Measurements from ENCODE around the gene CGGBP1. TPM values are rescaled to one million over a fixed set of nuclear protein-coding genes. Genes with fewer than 3 reads are reported as not detected.

CGGBP1 gene
- total and polyA plus RNA-seq, 2 donors: 64.8 to 121 TPM

GRCh38 chr3:88044411-88044810 lies 14.4 kb downstream of the CGGBP1 start:
- Histone ChIP-seq H3K27ac (ENCODE audit: low read depth in 1 of 2, low read length in 1 of 2) (no peak overlapping the region), H3K9me3 (ENCODE audit: control insufficient read depth in 2 of 2, insufficient read depth in 1 of 2, low read length in 1 of 2) (peaks cover 0 to 4% of the 10 kb centered on the region in 2 donors), H3K36me3 (ENCODE audit: control insufficient read depth in 2 of 2, insufficient read depth in 2 of 2, low read length in 1 of 2) (no peaks in the 10 kb centered on the region), H3K4me1 (ENCODE audit: control insufficient read depth in 2 of 2, insufficient read depth in 2 of 2, low read length in 2 of 2) (no peaks in the 10 kb centered on the region), H3K27me3 (ENCODE audit: control insufficient read depth in 2 of 2, insufficient read depth in 1 of 2, low read length in 1 of 2) (no peaks in the 10 kb centered on the region), H3K4me3 (ENCODE audit: low read length in 2 of 2) (no peak overlapping the region)
- WGBS: 16% methylated on average over 1 of the region's 1 CpG
- no peak for DNase-seq (ENCODE audit: low read depth in 6 of 9, low spot score in 9 of 9)

GRCh38 chr3:88041005-88041404 lies 17.8 kb downstream of the CGGBP1 start:
- Histone ChIP-seq H3K4me1 (ENCODE audit: control insufficient read depth in 2 of 2, insufficient read depth in 2 of 2, low read length in 2 of 2) (no peaks in the 10 kb centered on the region), H3K36me3 (ENCODE audit: control insufficient read depth in 2 of 2, insufficient read depth in 2 of 2, low read length in 1 of 2) (no peaks in the 10 kb centered on the region), H3K4me3 (ENCODE audit: low read length in 2 of 2) (no peak overlapping the region), H3K27me3 (ENCODE audit: control insufficient read depth in 2 of 2, insufficient read depth in 1 of 2, low read length in 1 of 2) (no peaks in the 10 kb centered on the region), H3K9me3 (ENCODE audit: control insufficient read depth in 2 of 2, insufficient read depth in 1 of 2, low read length in 1 of 2) (peaks cover 0 to 4% of the 10 kb centered on the region in 2 donors), H3K27ac (ENCODE audit: low read depth in 1 of 2, low read length in 1 of 2) (no peak overlapping the region)
- DNase-seq (ENCODE audit: low read depth in 6 of 9, low spot score in 9 of 9): no peak
- WGBS: 99% methylated on average over 3 of the region's 3 CpGs

GRCh38 chr3:88040529-88040928 lies 18.3 kb downstream of the CGGBP1 start:
- Histone ChIP-seq H3K27me3 (ENCODE audit: control insufficient read depth in 2 of 2, insufficient read depth in 1 of 2, low read length in 1 of 2) (no peaks in the 10 kb centered on the region), H3K27ac (ENCODE audit: low read depth in 1 of 2, low read length in 1 of 2) (no peak overlapping the region), H3K4me3 (ENCODE audit: low read length in 2 of 2) (no peak overlapping the region), H3K36me3 (ENCODE audit: control insufficient read depth in 2 of 2, insufficient read depth in 2 of 2, low read length in 1 of 2) (no peaks in the 10 kb centered on the region), H3K4me1 (ENCODE audit: control insufficient read depth in 2 of 2, insufficient read depth in 2 of 2, low read length in 2 of 2) (no peaks in the 10 kb centered on the region), H3K9me3 (ENCODE audit: control insufficient read depth in 2 of 2, insufficient read depth in 1 of 2, low read length in 1 of 2) (peaks cover 0 to 4% of the 10 kb centered on the region in 2 donors)
- DNase-seq (ENCODE audit: low read depth in 6 of 9, low spot score in 9 of 9): no peak
- WGBS: 97% methylated on average over 4 of the region's 4 CpGs

GRCh38 chr3:88038566-88038965 lies 20.2 kb downstream of the CGGBP1 start:
- no peaks in the 10 kb centered on the region for H3K4me1 ChIP-seq (ENCODE audit: control insufficient read depth in 2 of 2, insufficient read depth in 2 of 2, low read length in 2 of 2)
- no peak for DNase-seq (ENCODE audit: low read depth in 6 of 9, low spot score in 9 of 9)
- 52% methylated on average over 2 of the region's 2 CpGs for WGBS
- peaks cover 0 to 4% of the 10 kb centered on the region in 2 donors for H3K9me3 ChIP-seq (ENCODE audit: control insufficient read depth in 2 of 2, insufficient read depth in 1 of 2, low read length in 1 of 2)
- H3K36me3 ChIP-seq (ENCODE audit: control insufficient read depth in 2 of 2, insufficient read depth in 2 of 2, low read length in 1 of 2): no peaks in the 10 kb centered on the region
- H3K27me3 ChIP-seq (ENCODE audit: control insufficient read depth in 2 of 2, insufficient read depth in 1 of 2, low read length in 1 of 2): no peaks in the 10 kb centered on the region
- no peak overlapping the region for H3K4me3 ChIP-seq (ENCODE audit: low read length in 2 of 2)
- H3K27ac ChIP-seq (ENCODE audit: low read depth in 1 of 2, low read length in 1 of 2): no peak overlapping the region

- Histone ChIP-seq H3K9me3 (ENCODE audit: control insufficient read depth in 2 of 2, insufficient read depth in 1 of 2, low read length in 1 of 2) (peaks cover 0 to 4% of the 10 kb centered on the region in 2 donors), H3K27ac (ENCODE audit: low read depth in 1 of 2, low read length in 1 of 2) (no peak overlapping the region), H3K36me3 (ENCODE audit: control insufficient read depth in 2 of 2, insufficient read depth in 2 of 2, low read length in 1 of 2) (no peaks in the 10 kb centered on the region), H3K27me3 (ENCODE audit: control insufficient read depth in 2 of 2, insufficient read depth in 1 of 2, low read length in 1 of 2) (no peaks in the 10 kb centered on the region), H3K4me3 (ENCODE audit: low read length in 2 of 2) (no peak overlapping the region), H3K4me1 (ENCODE audit: control insufficient read depth in 2 of 2, insufficient read depth in 2 of 2, low read length in 2 of 2) (peaks cover 0 to 8% of the 10 kb centered on the region in 2 donors)
- WGBS: 99% methylated on average over 5 of the region's 5 CpGs
- DNase-seq (ENCODE audit: low read depth in 6 of 9, low spot score in 9 of 9): no peak
These were observed 22.6 kb downstream of the CGGBP1 start for GRCh38 chr3:88036221-88036620.

- 81% methylated on average over 8 of the region's 8 CpGs for WGBS
- Histone ChIP-seq H3K27ac (ENCODE audit: low read depth in 1 of 2, low read length in 1 of 2) (no peak overlapping the region), H3K4me1 (ENCODE audit: control insufficient read depth in 2 of 2, insufficient read depth in 2 of 2, low read length in 2 of 2) (peaks cover 0 to 8% of the 10 kb centered on the region in 2 donors), H3K27me3 (ENCODE audit: control insufficient read depth in 2 of 2, insufficient read depth in 1 of 2, low read length in 1 of 2) (no peaks in the 10 kb centered on the region), H3K36me3 (ENCODE audit: control insufficient read depth in 2 of 2, insufficient read depth in 2 of 2, low read length in 1 of 2) (no peaks in the 10 kb centered on the region), H3K4me3 (ENCODE audit: low read length in 2 of 2) (no peak overlapping the region), H3K9me3 (ENCODE audit: control insufficient read depth in 2 of 2, insufficient read depth in 1 of 2, low read length in 1 of 2) (no peaks in the 10 kb centered on the region)
- DNase-seq (ENCODE audit: low read depth in 6 of 9, low spot score in 9 of 9): no peak
These were observed 24.1 kb downstream of the CGGBP1 start for GRCh38 chr3:88034491-88035275.

GRCh38 chr3:88033808-88034207 lies 25.0 kb downstream of the CGGBP1 start:
- no peaks in the 10 kb centered on the region for H3K9me3 ChIP-seq (ENCODE audit: control insufficient read depth in 2 of 2, insufficient read depth in 1 of 2, low read length in 1 of 2)
- H3K27ac ChIP-seq (ENCODE audit: low read depth in 1 of 2, low read length in 1 of 2): peak overlapping the region in 1 of 2 donors; percentile 0
- H3K36me3 ChIP-seq (ENCODE audit: control insufficient read depth in 2 of 2, insufficient read depth in 2 of 2, low read length in 1 of 2): no peaks in the 10 kb centered on the region
- H3K27me3 ChIP-seq (ENCODE audit: control insufficient read depth in 2 of 2, insufficient read depth in 1 of 2, low read length in 1 of 2): no peaks in the 10 kb centered on the region
- H3K4me3 ChIP-seq (ENCODE audit: low read length in 2 of 2): no peak overlapping the region
- WGBS: 32% methylated on average over 2 of the region's 2 CpGs
- no peak for DNase-seq (ENCODE audit: low read depth in 6 of 9, low spot score in 9 of 9)
- H3K4me1 ChIP-seq (ENCODE audit: control insufficient read depth in 2 of 2, insufficient read depth in 2 of 2, low read length in 2 of 2): peaks cover 0 to 8% of the 10 kb centered on the region in 2 donors

GRCh38 chr3:88033079-88033478 lies 25.7 kb downstream of the CGGBP1 start:
- H3K27ac ChIP-seq (ENCODE audit: low read depth in 1 of 2, low read length in 1 of 2): peak overlapping the region in 1 of 2 donors; percentile 38
- no peaks in the 10 kb centered on the region for H3K36me3 ChIP-seq (ENCODE audit: control insufficient read depth in 2 of 2, insufficient read depth in 2 of 2, low read length in 1 of 2)
- WGBS: 99% methylated on average over 2 of the region's 2 CpGs
- H3K9me3 ChIP-seq (ENCODE audit: control insufficient read depth in 2 of 2, insufficient read depth in 1 of 2, low read length in 1 of 2): peaks cover 0 to 3% of the 10 kb centered on the region in 2 donors
- no peak for DNase-seq (ENCODE audit: low read depth in 6 of 9, low spot score in 9 of 9)
- peaks cover 0 to 8% of the 10 kb centered on the region in 2 donors for H3K4me1 ChIP-seq (ENCODE audit: control insufficient read depth in 2 of 2, insufficient read depth in 2 of 2, low read length in 2 of 2)
- no peak overlapping the region for H3K4me3 ChIP-seq (ENCODE audit: low read length in 2 of 2)
- H3K27me3 ChIP-seq (ENCODE audit: control insufficient read depth in 2 of 2, insufficient read depth in 1 of 2, low read length in 1 of 2): no peaks in the 10 kb centered on the region

GRCh38 chr3:88032245-88032644 lies 26.6 kb downstream of the CGGBP1 start:
- no peak for DNase-seq (ENCODE audit: low read depth in 6 of 9, low spot score in 9 of 9)
- no peaks in the 10 kb centered on the region for H3K36me3 ChIP-seq (ENCODE audit: control insufficient read depth in 2 of 2, insufficient read depth in 2 of 2, low read length in 1 of 2)
- H3K27me3 ChIP-seq (ENCODE audit: control insufficient read depth in 2 of 2, insufficient read depth in 1 of 2, low read length in 1 of 2): no peaks in the 10 kb centered on the region
- peaks cover 0 to 3% of the 10 kb centered on the region in 2 donors for H3K9me3 ChIP-seq (ENCODE audit: control insufficient read depth in 2 of 2, insufficient read depth in 1 of 2, low read length in 1 of 2)
- peaks cover 0 to 8% of the 10 kb centered on the region in 2 donors for H3K4me1 ChIP-seq (ENCODE audit: control insufficient read depth in 2 of 2, insufficient read depth in 2 of 2, low read length in 2 of 2)
- peak overlapping the region; percentile 66 to 76 for H3K27ac ChIP-seq (ENCODE audit: low read depth in 1 of 2, low read length in 1 of 2)
- H3K4me3 ChIP-seq (ENCODE audit: low read length in 2 of 2): peak overlapping the region in 1 of 2 donors; percentile 43
- 42% methylated on average over 2 of the region's 2 CpGs for WGBS
